ENCODE results near the gene SRRM2. TPM values are rescaled to one million over a fixed set of nuclear protein-coding genes. Genes with fewer than 3 reads are reported as not detected.
A peak's percentile ranks its signal among the peaks of the same experiment; 100 is the strongest.

SRRM2 gene
- total and polyA plus RNA-seq, 9 of the 15 experiments (the other 6 are each of a cell fraction or from before 2014, with no cell fraction given): 26.7 to 563 (median 81.1) TPM

DNA sequence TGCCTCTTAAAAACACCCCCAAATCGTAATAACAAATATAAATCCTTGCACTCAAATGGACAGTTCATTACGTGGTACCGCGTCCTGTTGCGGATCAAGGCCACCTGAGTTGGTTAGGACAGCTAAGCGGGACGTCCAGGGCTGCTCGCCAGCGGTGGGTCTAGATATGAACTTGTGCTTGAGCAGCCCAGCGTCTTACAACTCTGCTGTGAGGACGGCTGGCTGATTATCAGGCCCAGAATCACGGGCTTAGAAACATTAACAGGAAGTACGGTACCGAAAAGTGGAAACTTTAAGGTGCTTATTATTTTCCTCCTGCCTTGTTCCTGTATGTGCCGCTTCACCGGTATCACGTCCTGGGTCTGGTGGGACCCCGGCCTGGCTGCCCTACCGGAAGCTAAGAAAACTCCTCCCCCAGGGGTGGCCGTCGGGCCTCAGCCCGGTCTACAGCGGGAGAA lies 832 bp upstream of the SRRM2 start (continued):
- TF ChIP-seq, protein P1, sequence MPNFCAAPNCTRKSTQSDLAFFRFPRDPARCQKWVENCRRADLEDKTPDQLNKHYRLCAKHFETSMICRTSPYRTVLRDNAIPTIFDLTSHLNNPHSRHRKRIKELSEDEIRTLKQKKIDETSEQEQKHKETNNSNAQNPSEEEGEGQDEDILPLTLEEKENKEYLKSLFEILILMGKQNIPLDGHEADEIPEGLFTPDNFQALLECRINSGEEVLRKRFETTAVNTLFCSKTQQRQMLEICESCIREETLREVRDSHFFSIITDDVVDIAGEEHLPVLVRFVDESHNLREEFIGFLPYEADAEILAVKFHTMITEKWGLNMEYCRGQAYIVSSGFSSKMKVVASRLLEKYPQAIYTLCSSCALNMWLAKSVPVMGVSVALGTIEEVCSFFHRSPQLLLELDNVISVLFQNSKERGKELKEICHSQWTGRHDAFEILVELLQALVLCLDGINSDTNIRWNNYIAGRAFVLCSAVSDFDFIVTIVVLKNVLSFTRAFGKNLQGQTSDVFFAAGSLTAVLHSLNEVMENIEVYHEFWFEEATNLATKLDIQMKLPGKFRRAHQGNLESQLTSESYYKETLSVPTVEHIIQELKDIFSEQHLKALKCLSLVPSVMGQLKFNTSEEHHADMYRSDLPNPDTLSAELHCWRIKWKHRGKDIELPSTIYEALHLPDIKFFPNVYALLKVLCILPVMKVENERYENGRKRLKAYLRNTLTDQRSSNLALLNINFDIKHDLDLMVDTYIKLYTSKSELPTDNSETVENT (CRISPR knock-in tag; IDR thresholded peaks at IDR 0.05): no peak
- TF ChIP-seq, protein P2, sequence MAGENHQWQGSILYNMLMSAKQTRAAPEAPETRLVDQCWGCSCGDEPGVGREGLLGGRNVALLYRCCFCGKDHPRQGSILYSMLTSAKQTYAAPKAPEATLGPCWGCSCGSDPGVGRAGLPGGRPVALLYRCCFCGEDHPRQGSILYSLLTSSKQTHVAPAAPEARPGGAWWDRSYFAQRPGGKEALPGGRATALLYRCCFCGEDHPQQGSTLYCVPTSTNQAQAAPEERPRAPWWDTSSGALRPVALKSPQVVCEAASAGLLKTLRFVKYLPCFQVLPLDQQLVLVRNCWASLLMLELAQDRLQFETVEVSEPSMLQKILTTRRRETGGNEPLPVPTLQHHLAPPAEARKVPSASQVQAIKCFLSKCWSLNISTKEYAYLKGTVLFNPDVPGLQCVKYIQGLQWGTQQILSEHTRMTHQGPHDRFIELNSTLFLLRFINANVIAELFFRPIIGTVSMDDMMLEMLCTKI (IDR thresholded peaks at IDR 0.05; ENCODE audit: partially characterized antibody): no peak
- TF ChIP-seq POLR2A (conservative IDR thresholded peaks at IDR 0.05): no peak
- TF ChIP-seq LEF1 (IDR thresholded peaks at IDR 0.05): no peak
- TF ChIP-seq ZNF175 (CRISPR knock-in tag; IDR thresholded peaks at IDR 0.05; ENCODE audit: low read depth): peak; percentile 91; the same call in 1 of the 2 replicates
- TF ChIP-seq TEAD4 (IDR thresholded peaks at IDR 0.05; ENCODE audit: low read length): no peak
- TF ChIP-seq TEAD4 (CRISPR knock-in tag; IDR thresholded peaks at IDR 0.05; ENCODE audit: borderline replicate concordance): no peak
- no peak for TF ChIP-seq ZZZ3 (IDR thresholded peaks at IDR 0.05)
- TF ChIP-seq PCBP2 (IDR thresholded peaks at IDR 0.05; ENCODE audit: low read depth, low read length, poor library complexity, severe bottlenecking): no peak
- TF ChIP-seq HDAC6 (IDR thresholded peaks at IDR 0.05; ENCODE audit: low read depth, low read length): no peak
- TF ChIP-seq MECOM (CRISPR knock-in tag; IDR thresholded peaks at IDR 0.05): no peak
- TF ChIP-seq, protein P3, sequence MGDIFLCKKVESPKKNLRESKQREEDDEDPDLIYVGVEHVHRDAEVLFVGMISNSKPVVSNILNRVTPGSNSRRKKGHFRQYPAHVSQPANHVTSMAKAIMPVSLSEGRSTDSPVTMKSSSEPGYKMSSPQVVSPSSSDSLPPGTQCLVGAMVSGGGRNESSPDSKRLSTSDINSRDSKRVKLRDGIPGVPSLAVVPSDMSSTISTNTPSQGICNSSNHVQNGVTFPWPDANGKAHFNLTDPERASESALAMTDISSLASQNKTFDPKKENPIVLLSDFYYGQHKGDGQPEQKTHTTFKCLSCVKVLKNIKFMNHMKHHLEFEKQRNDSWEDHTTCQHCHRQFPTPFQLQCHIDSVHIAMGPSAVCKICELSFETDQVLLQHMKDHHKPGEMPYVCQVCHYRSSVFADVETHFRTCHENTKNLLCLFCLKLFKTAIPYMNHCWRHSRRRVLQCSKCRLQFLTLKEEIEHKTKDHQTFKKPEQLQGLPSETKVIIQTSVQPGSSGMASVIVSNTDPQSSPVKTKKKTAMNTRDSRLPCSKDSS (IDR thresholded peaks at IDR 0.05; ENCODE audit: low read depth, partially characterized antibody): no peak
- no peak for TF ChIP-seq KLF6 (CRISPR knock-in tag; IDR thresholded peaks at IDR 0.05; ENCODE audit: borderline replicate concordance)
- TF ChIP-seq CHD2 (IDR thresholded peaks at IDR 0.05; ENCODE audit: low read depth, low read length): no peak
- 0 out of 2 replicates have a peak, but pooled peaks have one; percentile 77 for TF ChIP-seq ZC3H4 (CRISPR knock-in tag; IDR thresholded peaks at IDR 0.05; ENCODE audit: borderline replicate concordance)
- no peak for TF ChIP-seq LARP7 (IDR thresholded peaks at IDR 0.05)
- TF ChIP-seq ZNF57 (CRISPR knock-in tag; IDR thresholded peaks at IDR 0.05): no peak
- TF ChIP-seq ZNF165 (CRISPR knock-in tag; IDR thresholded peaks at IDR 0.05; ENCODE audit: borderline replicate concordance): no peak
- TF ChIP-seq, protein P4, sequence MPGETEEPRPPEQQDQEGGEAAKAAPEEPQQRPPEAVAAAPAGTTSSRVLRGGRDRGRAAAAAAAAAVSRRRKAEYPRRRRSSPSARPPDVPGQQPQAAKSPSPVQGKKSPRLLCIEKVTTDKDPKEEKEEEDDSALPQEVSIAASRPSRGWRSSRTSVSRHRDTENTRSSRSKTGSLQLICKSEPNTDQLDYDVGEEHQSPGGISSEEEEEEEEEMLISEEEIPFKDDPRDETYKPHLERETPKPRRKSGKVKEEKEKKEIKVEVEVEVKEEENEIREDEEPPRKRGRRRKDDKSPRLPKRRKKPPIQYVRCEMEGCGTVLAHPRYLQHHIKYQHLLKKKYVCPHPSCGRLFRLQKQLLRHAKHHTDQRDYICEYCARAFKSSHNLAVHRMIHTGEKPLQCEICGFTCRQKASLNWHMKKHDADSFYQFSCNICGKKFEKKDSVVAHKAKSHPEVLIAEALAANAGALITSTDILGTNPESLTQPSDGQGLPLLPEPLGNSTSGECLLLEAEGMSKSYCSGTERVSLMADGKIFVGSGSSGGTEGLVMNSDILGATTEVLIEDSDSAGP (CRISPR knock-in tag; IDR thresholded peaks at IDR 0.05): no peak
- TF ChIP-seq, protein P5, sequence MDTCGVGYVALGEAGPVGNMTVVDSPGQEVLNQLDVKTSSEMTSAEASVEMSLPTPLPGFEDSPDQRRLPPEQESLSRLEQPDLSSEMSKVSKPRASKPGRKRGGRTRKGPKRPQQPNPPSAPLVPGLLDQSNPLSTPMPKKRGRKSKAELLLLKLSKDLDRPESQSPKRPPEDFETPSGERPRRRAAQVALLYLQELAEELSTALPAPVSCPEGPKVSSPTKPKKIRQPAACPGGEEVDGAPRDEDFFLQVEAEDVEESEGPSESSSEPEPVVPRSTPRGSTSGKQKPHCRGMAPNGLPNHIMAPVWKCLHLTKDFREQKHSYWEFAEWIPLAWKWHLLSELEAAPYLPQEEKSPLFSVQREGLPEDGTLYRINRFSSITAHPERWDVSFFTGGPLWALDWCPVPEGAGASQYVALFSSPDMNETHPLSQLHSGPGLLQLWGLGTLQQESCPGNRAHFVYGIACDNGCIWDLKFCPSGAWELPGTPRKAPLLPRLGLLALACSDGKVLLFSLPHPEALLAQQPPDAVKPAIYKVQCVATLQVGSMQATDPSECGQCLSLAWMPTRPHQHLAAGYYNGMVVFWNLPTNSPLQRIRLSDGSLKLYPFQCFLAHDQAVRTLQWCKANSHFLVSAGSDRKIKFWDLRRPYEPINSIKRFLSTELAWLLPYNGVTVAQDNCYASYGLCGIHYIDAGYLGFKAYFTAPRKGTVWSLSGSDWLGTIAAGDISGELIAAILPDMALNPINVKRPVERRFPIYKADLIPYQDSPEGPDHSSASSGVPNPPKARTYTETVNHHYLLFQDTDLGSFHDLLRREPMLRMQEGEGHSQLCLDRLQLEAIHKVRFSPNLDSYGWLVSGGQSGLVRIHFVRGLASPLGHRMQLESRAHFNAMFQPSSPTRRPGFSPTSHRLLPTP (IDR thresholded peaks at IDR 0.05; ENCODE audit: borderline replicate concordance, extremely low read depth, insufficient read length): no peak
